Measurements from ENCODE around the gene ZNF345. TPM values are rescaled to one million over a fixed set of nuclear protein-coding genes. Genes with fewer than 3 reads are reported as not detected.
A peak's percentile ranks its signal among the peaks of the same experiment; 100 is the strongest.

ZNF345 gene
- total RNA-seq, 1 experiment from 2014 or later = 0.32 TPM

DNA sequence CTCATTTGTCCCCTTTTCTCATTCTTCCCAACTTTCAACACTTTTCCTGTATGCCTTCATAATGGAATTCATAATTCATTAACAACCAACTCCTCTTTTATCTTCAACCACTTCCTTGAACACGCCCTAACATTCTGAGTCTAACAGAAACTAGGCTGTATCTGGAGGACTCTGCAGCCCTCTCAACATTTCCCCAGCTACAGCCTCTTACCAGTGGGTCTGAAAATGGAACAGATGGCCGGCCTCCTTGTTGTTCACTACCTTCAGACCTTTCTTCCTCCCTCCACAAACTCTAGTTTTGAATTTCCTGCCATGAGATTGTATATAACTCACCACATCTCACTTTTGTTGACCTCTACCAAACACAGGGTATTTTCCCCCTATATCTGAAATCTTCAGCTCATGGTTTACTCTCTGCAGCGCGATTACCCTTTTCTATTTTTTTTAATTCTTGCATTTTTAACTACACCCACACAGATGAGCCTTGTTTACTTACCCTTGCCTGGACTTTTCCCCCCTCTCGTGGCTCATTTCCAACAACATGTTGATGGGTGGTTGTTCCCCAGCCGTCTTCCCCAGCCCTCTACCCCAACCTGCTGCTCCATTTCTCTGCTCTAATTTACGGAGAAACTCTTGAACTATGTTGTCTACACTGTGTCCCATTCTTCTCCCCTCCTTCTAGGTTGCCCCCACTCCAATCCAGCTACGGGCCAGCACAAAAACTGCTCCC lies 13.3 kb upstream of the ZNF345 start:
- Histone ChIP-seq H3K36me3 (ENCODE audit: control insufficient read depth, insufficient read depth, low read length) (no peaks in the 10 kb centered on the region), H3K4me1 (no peaks in the 10 kb centered on the region), H3K9me3 (peaks cover 40% of the 10 kb centered on the region), H3K27me3 (replicated peaks; ENCODE audit: control insufficient read depth, insufficient read depth, low read length) (no peaks in the 10 kb centered on the region), H3K4me3 (ENCODE audit: low read depth, low read length) (peak overlapping the region; percentile 35)
- TF ChIP-seq, protein P1, sequence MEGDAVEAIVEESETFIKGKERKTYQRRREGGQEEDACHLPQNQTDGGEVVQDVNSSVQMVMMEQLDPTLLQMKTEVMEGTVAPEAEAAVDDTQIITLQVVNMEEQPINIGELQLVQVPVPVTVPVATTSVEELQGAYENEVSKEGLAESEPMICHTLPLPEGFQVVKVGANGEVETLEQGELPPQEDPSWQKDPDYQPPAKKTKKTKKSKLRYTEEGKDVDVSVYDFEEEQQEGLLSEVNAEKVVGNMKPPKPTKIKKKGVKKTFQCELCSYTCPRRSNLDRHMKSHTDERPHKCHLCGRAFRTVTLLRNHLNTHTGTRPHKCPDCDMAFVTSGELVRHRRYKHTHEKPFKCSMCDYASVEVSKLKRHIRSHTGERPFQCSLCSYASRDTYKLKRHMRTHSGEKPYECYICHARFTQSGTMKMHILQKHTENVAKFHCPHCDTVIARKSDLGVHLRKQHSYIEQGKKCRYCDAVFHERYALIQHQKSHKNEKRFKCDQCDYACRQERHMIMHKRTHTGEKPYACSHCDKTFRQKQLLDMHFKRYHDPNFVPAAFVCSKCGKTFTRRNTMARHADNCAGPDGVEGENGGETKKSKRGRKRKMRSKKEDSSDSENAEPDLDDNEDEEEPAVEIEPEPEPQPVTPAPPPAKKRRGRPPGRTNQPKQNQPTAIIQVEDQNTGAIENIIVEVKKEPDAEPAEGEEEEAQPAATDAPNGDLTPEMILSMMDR (IDR thresholded peaks at IDR 0.05; ENCODE audit: insufficient read depth in 1 of 2, low read depth in 1 of 2, low read length in 1 of 2, severe bottlenecking in 1 of 2, unreplicated experiment in 1 of 2) = no peak
- Mint-ChIP-seq H3K4me3 (ENCODE audit: unreplicated experiment) (no peak overlapping the region), H3K27ac (ENCODE audit: unreplicated experiment) (no peak overlapping the region), H3K36me3 (ENCODE audit: insufficient read depth, unreplicated experiment) (no peaks in the 10 kb centered on the region), H3K4me1 (ENCODE audit: low read depth, unreplicated experiment) (no peaks in the 10 kb centered on the region), H3K9me3 (ENCODE audit: unreplicated experiment) (peaks cover 26% of the 10 kb centered on the region), H3K27me3 (ENCODE audit: insufficient read depth, unreplicated experiment) (no peaks in the 10 kb centered on the region)
- DNase-seq = no peak
- POLR2A ChIA-PET = no interaction called here
- intact Hi-C loops (cut with micrococcal nuclease; ENCODE audit: unreplicated experiment) = no loop called here
- BruUV-seq (replicated peaks) = no TSS peak
- CTCF ChIA-PET = no interaction called here

DNA sequence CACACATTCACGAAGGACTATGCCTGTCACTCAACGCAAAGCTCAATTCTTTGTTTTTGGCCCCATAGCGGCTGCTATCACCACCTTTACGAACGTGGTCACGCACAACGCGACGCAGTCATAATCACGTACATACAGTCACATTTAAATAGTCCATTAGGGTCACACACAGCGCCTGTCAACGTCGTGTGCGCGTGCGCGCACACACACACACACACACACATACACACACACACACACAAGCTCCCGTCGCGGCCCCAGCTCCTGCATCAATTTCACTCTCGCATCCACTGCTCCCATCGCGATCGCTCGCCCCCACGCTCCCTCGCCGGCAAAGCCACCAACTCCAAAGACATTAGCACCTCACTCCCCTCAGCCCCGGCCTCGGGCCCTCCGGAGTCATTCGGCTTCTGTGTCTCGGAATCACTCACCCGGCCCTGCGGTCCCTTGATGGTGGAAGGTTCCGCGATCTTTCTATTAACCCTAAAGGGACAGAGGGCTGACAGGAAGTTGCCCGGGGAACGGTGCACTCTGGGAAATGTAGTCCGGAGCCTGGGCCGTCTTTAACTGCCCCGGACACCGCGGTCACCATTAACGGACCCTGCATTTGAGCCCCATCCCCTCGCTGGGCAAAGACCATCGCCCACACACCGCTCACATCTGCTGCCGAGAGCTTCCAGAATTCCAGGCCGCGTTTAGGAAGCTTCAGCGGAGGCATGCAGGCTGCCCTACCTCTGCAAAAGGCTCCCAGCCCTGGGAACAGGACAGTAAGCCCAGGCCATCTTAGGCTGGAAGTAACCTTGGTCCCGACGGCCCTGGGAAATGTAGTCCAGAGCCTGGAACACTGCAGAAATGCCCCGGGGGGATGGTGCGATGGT lies 12.5 kb upstream of the ZNF345 start, which contains the start of gene ZNF790:
Gene ZNF790, minus strand, starts transcription at position 482 of the 878 bp plus-strand sequence. CDS start 12,768 bp downstream, outside the sequence.
- DNase-seq = peak; percentile 38 to 73
- ChIA-PET POLR2A (no interaction called here), CTCF (no interaction called here)
- Histone ChIP-seq H3K36me3 (ENCODE audit: control insufficient read depth, insufficient read depth, low read length) (no peaks in the 10 kb centered on the region), H3K27me3 (replicated peaks; ENCODE audit: control insufficient read depth, insufficient read depth, low read length) (no peaks in the 10 kb centered on the region), H3K4me1 (no peaks in the 10 kb centered on the region), H3K4me3 (ENCODE audit: low read depth, low read length) (peak within 1 kb of the TSS; percentile 35), H3K9me3 (peaks cover 35% of the 10 kb centered on the region)
- Mint-ChIP-seq H3K27ac (ENCODE audit: unreplicated experiment) (no peak within 1 kb of the TSS), H3K27me3 (ENCODE audit: insufficient read depth, unreplicated experiment) (no peaks in the 10 kb centered on the region), H3K36me3 (ENCODE audit: insufficient read depth, unreplicated experiment) (no peaks in the 10 kb centered on the region), H3K4me1 (ENCODE audit: low read depth, unreplicated experiment) (no peaks in the 10 kb centered on the region), H3K4me3 (ENCODE audit: unreplicated experiment) (no peak within 1 kb of the TSS), H3K9me3 (ENCODE audit: unreplicated experiment) (peaks cover 19% of the 10 kb centered on the region)
- intact Hi-C loops (cut with micrococcal nuclease; ENCODE audit: unreplicated experiment) = no loop called here
- TF ChIP-seq, protein P1 (IDR thresholded peaks at IDR 0.05; ENCODE audit: insufficient read depth in 1 of 2, low read depth in 1 of 2, low read length in 1 of 2, severe bottlenecking in 1 of 2, unreplicated experiment in 1 of 2) = no peak
- BruUV-seq (replicated peaks) = no TSS peak

DNA sequence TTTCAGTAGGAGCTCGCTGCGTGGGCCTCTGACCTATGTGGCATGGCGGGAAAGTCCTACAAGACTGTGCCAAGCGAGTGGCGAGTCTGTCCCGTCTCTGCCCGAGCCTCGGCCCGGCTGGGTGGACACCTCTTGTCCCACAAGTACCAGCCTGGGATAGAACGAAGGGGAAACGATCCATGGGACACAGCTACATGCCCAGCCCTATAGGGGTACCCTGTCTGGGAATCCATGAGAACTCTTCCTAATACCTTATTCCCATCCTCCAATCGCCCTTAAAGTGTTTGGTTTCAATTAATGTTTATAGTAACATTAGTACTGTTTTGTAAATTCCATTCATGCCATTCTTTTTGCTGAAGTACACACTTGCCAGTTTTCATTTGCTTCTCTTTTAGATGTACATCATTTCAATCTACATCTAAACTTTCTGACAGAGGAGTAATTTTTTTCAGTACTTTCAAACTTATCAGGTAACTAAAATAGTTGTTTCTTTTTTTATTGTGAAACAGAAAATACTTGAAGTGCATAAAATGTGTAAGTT lies 11.8 kb upstream of the ZNF345 start:
- Mint-ChIP-seq H3K27ac (ENCODE audit: unreplicated experiment) (no peak overlapping the region), H3K9me3 (ENCODE audit: unreplicated experiment) (peaks cover 20% of the 10 kb centered on the region), H3K27me3 (ENCODE audit: insufficient read depth, unreplicated experiment) (no peaks in the 10 kb centered on the region), H3K4me1 (ENCODE audit: low read depth, unreplicated experiment) (no peaks in the 10 kb centered on the region), H3K36me3 (ENCODE audit: insufficient read depth, unreplicated experiment) (no peaks in the 10 kb centered on the region), H3K4me3 (ENCODE audit: unreplicated experiment) (no peak overlapping the region)
- Histone ChIP-seq H3K9me3 (peaks cover 28% of the 10 kb centered on the region), H3K4me1 (no peaks in the 10 kb centered on the region), H3K27me3 (replicated peaks; ENCODE audit: control insufficient read depth, insufficient read depth, low read length) (no peaks in the 10 kb centered on the region), H3K36me3 (ENCODE audit: control insufficient read depth, insufficient read depth, low read length) (no peaks in the 10 kb centered on the region), H3K4me3 (ENCODE audit: low read depth, low read length) (peak overlapping the region; percentile 35; the same call in 1 of the 2 replicates)
- ChIA-PET POLR2A (no interaction called here), CTCF (no interaction called here)
- TF ChIP-seq, protein P1 (IDR thresholded peaks at IDR 0.05; ENCODE audit: insufficient read depth in 1 of 2, low read depth in 1 of 2, low read length in 1 of 2, severe bottlenecking in 1 of 2, unreplicated experiment in 1 of 2) = no peak
- BruUV-seq (replicated peaks) = no TSS peak
- DNase-seq = no peak
- intact Hi-C loops (cut with micrococcal nuclease; ENCODE audit: unreplicated experiment) = no loop called here
